Fibroblast of skin of right biceps (primary cell): ENCODE results near the gene PNPLA1.
"Not testable (repeated sequence)": the region's sequence is repeated elsewhere in the genome, so short reads cannot be mapped to it uniquely, and the experiment has no call there.

Experiments used
- DNase-seq: peaks from one replicate; pipeline ENCODE4 v3.0.0-alpha.2; 2013

The PNPLA1 gene

GRCh38 chr6:36319436-36319762, 49.5 kb downstream of the PNPLA1 start:
- no peak for DNase-seq

GRCh38 chr6:36319821-36320220, 50.0 kb downstream of the PNPLA1 start:
- DNase-seq, result no peak

GRCh38 chr6:36320475-36320874, 50.6 kb downstream of the PNPLA1 start:
- DNase-seq, result no peak

- no peak for DNase-seq
Observed at GRCh38 chr6:36322591-36322990, 52.7 kb downstream of the PNPLA1 start.

- no peak for DNase-seq
Observed at GRCh38 chr6:36323062-36323461, 53.2 kb downstream of the PNPLA1 start.

GRCh38 chr6:36324191-36324590, 54.3 kb downstream of the PNPLA1 start:
- no peak for DNase-seq

- no peak for DNase-seq
Observed at GRCh38 chr6:36324715-36325114, 54.9 kb downstream of the PNPLA1 start.

GRCh38 chr6:36326356-36326995, 56.6 kb downstream of the PNPLA1 start:
- no peak for DNase-seq

- DNase-seq, result no peak
Observed at GRCh38 chr6:36327226-36327918, 57.5 kb downstream of the PNPLA1 start.

GRCh38 chr6:36327919-36328236, 58.0 kb downstream of the PNPLA1 start:
- DNase-seq, result no peak

- DNase-seq, result no peak
Observed at GRCh38 chr6:36328600-36328999, 58.7 kb downstream of the PNPLA1 start.

- no peak for DNase-seq
Observed at GRCh38 chr6:36329798-36330291, 60.0 kb downstream of the PNPLA1 start.

GRCh38 chr6:36330366-36330765, 60.5 kb downstream of the PNPLA1 start:
- no peak for DNase-seq

- DNase-seq, result no peak
Observed at GRCh38 chr6:36331381-36331780, 61.5 kb downstream of the PNPLA1 start.

GRCh38 chr6:36333171-36333895, 63.5 kb downstream of the PNPLA1 start:
- no peak for DNase-seq

- DNase-seq, result peak; percentile 17
Observed at GRCh38 chr6:36333931-36334725, 64.3 kb downstream of the PNPLA1 start.

GRCh38 chr6:36334832-36335459, 65.1 kb downstream of the PNPLA1 start:
- DNase-seq, result no peak

- DNase-seq, result no peak
Observed at GRCh38 chr6:36335465-36336207, 65.8 kb downstream of the PNPLA1 start.

GRCh38 chr6:36336208-36336710, 66.4 kb downstream of the PNPLA1 start:
- DNase-seq, result no peak

- DNase-seq, result no peak
Observed at GRCh38 chr6:36336779-36337241, 67.0 kb downstream of the PNPLA1 start, which contains the start of gene BNIP5. BNIP5 (minus strand) TSS chr6:36336888; CDS start chr6:36330690, 6,198 bp downstream.

GRCh38 chr6:36337814-36338213, 68.0 kb downstream of the PNPLA1 start:
- DNase-seq, result no peak

- not testable (repeated sequence) for DNase-seq
Observed at GRCh38 chr6:36338223-36338622, 68.4 kb downstream of the PNPLA1 start.
